HCT116 (cell line): ENCODE data around the gene IGFBPL1. TPM values are rescaled to one million over a fixed set of nuclear protein-coding genes. Genes with fewer than 3 reads are reported as not detected.

Source experiments
- ATAC-seq: fragments of 200-7000 bp; cut with Tn5 transposase; 2 replicates; pipeline ENCODE4 v1.9.1; 2020; ENCODE audit warnings: mild to moderate bottlenecking, moderate library complexity
- BruUV-seq: library from RNA; stranded (reverse); fragments of 400-500 nt; replicated peaks from 2 replicates; lab custom pipeline; 2021; lab: Mats Ljungman, UMichigan
- CTCF ChIA-PET: fragments of 300-600 bp; sonication (Branson Sonifier 250); formaldehyde crosslinking; loops from one replicate; lab custom pipeline; 2021; ENCODE audit warnings: antibody characterized with exemption; lab: Charles Lee
- POLR2A ChIA-PET: fragments of 300-600, 350-600 bp; sonication (Branson Sonifier 250); formaldehyde crosslinking; loops from one replicate; lab custom pipeline; 2021; ENCODE audit warnings: antibody characterized with exemption; lab: Charles Lee
- RAD21 ChIA-PET, 2 experiments: fragments of 300-600 bp; sonication (Branson Sonifier 250); formaldehyde crosslinking; loops; one replicate each; lab custom pipeline; 2023; ENCODE audit warnings: low total read pairs in 2 of 2; ENCODE audit not compliant: uncharacterized antibody in 2 of 2, unreplicated experiment in 2 of 2, low non-redundant PET in 1 of 2; lab: Charles Lee
- DNase-seq: peaks from one replicate; pipeline ENCODE4 v3.0.0-alpha.2; 2010; ENCODE audit warnings: low read depth, low spot score
- H2AFZ ChIP-seq: fragments of 200-600 bp; shearing (Covaris generic), sonication (generic); 2 replicates; pipeline ENCODE4 v1.6.1; 2017; ENCODE audit warnings: low read depth, mixed run types, mixed read lengths, antibody characterized with exemption, low read length; ENCODE audit not compliant: poor library complexity, severe bottlenecking
- H3K27ac ChIP-seq: 2 replicates; pipeline ENCODE4 v1.5.1; 2012; ENCODE audit warnings: low read depth, low read length
- H3K27me3 ChIP-seq: fragments of 200-600 bp; sonication (generic); 2 replicates; pipeline ENCODE4 v1.6.1; 2016; ENCODE audit warnings: mixed run types, low read length, mixed read lengths; ENCODE audit not compliant: insufficient read depth
- H3K36me3 ChIP-seq, 2 experiments: fragments of 200-500 bp in 1 of 2; fragments of 200-600 bp in 1 of 2; sonication (Bioruptor generic) in 1 of 2; sonication (generic) in 1 of 2; 2 replicates each; pipeline versions ENCODE4 v1.5.1 to v1.6.1; 2014 to 2016; ENCODE audit warnings: low read length in 2 of 2, inconsistent platforms in 1 of 2, mixed read lengths in 1 of 2, mixed run types in 1 of 2; ENCODE audit not compliant: insufficient read depth in 2 of 2, control insufficient read depth in 1 of 2
- H3K4me1 ChIP-seq, 2 experiments: fragments of 200-600 bp in 1 of 2; sonication (generic) in 1 of 2; 2 replicates each; pipeline versions ENCODE4 v1.5.1 to v1.6.1; 2012 to 2017; ENCODE audit warnings: low read length in 2 of 2, inconsistent platforms in 1 of 2, mild to moderate bottlenecking in 1 of 2, mixed read lengths in 1 of 2, mixed run types in 1 of 2, moderate library complexity in 1 of 2; ENCODE audit not compliant: insufficient read depth in 2 of 2, control insufficient read depth in 1 of 2
- H3K4me2 ChIP-seq: fragments of 200-600 bp; sonication (generic); 2 replicates; pipeline ENCODE4 v1.6.1; 2017; ENCODE audit warnings: mixed run types, low read length, mixed read lengths
- H3K4me3 ChIP-seq, 2 experiments: fragments of 200-600 bp in 1 of 2; sonication (generic) in 1 of 2; replicated peaks in 1 of 2; 2 replicates each; pipeline ENCODE4 v1.5.1; 2011 to 2016; ENCODE audit warnings: low read length in 2 of 2, control low read depth in 1 of 2, low read depth in 1 of 2, mild to moderate bottlenecking in 1 of 2, mixed read lengths in 1 of 2, mixed run types in 1 of 2
- H3K79me2 ChIP-seq: fragments of 200-600 bp; sonication (generic); 2 replicates; pipeline ENCODE4 v1.6.1; 2017; ENCODE audit warnings: mild to moderate bottlenecking, mixed run types, low read length, moderate library complexity, mixed read lengths; ENCODE audit not compliant: insufficient read depth
- H3K9ac ChIP-seq: fragments of 200-600 bp; sonication (generic); 2 replicates; pipeline ENCODE4 v1.6.1; 2016; ENCODE audit warnings: low read length, mixed read lengths
- H3K9me2 ChIP-seq: fragments of 200-600 bp; sonication (generic), shearing (Covaris generic); 2 replicates; pipeline ENCODE4 v1.6.1; 2017; ENCODE audit warnings: mixed run types, mild to moderate bottlenecking, moderate library complexity; ENCODE audit not compliant: insufficient read depth
- H3K9me3 ChIP-seq, 2 experiments: fragments of 200-500 bp in 1 of 2; fragments of 200-600 bp in 1 of 2; sonication (Bioruptor generic) in 1 of 2; sonication (generic) in 1 of 2; 2 replicates each; pipeline ENCODE4 v1.6.1; 2014 to 2017; ENCODE audit warnings: low read length in 2 of 2, mixed read lengths in 2 of 2, inconsistent platforms in 1 of 2, low read depth in 1 of 2, mild to moderate bottlenecking in 1 of 2, mixed run types in 1 of 2, moderate library complexity in 1 of 2; ENCODE audit not compliant: control insufficient read depth in 1 of 2, insufficient read depth in 1 of 2
- H4K20me1 ChIP-seq: fragments of 200-600 bp; sonication (generic), shearing (Covaris generic); 2 replicates; pipeline ENCODE4 v1.6.1; 2017; ENCODE audit warnings: mixed run types, mild to moderate bottlenecking, moderate library complexity; ENCODE audit not compliant: insufficient read depth
- ATF3 ChIP-seq: IDR thresholded peaks from 2 replicates; pipeline ENCODE4 v1.6.1; 2012
- CTCF ChIP-seq, 3 experiments: fragments of 200-600 bp in 1 of 3; sonication (generic) in 1 of 3; IDR thresholded peaks in 2 of 3; conservative IDR thresholded peaks in 1 of 3; 2 replicates each; pipeline ENCODE4 v1.5.1; 2012 to 2017; ENCODE audit warnings: low read depth in 2 of 3, low read length in 2 of 3, antibody characterized with exemption in 1 of 3, borderline replicate concordance in 1 of 3, control low read depth in 1 of 3, mild to moderate bottlenecking in 1 of 3, mixed read lengths in 1 of 3, mixed run types in 1 of 3, moderate library complexity in 1 of 3; ENCODE audit not compliant: insufficient read depth in 1 of 3
- EZH2 ChIP-seq: fragments of 200-600 bp; sonication (generic); IDR thresholded peaks from 2 replicates; pipeline ENCODE4 v1.6.1; 2017; ENCODE audit warnings: antibody characterized with exemption, mixed run types
- EZH2phosphoT487 ChIP-seq: fragments of 200-600 bp; IDR thresholded peaks from 2 replicates; pipeline ENCODE4 v1.6.1; 2018; ENCODE audit warnings: antibody characterized with exemption, borderline replicate concordance
- MAX ChIP-seq: IDR thresholded peaks from 2 replicates; pipeline ENCODE4 v1.6.1; 2012
- POLR2AphosphoS5 ChIP-seq: IDR thresholded peaks from 2 replicates; pipeline ENCODE4 v1.6.1; 2011; ENCODE audit warnings: mild to moderate bottlenecking, low read depth, low read length, moderate library complexity
- SIN3A ChIP-seq: IDR thresholded peaks from 2 replicates; pipeline ENCODE4 v1.6.1; 2012; ENCODE audit warnings: low read depth
- SRF ChIP-seq: IDR thresholded peaks from 2 replicates; pipeline ENCODE4 v1.6.1; 2012; ENCODE audit warnings: low read depth
- TCF7L2 ChIP-seq: IDR thresholded peaks from 2 replicates; pipeline ENCODE4 v1.7.0; 2011; ENCODE audit warnings: borderline replicate concordance, inconsistent platforms; ENCODE audit not compliant: insufficient read depth, insufficient read length; ENCODE audit errors: extremely low read depth
- ZFX ChIP-seq: fragments of 450-650 bp; IDR thresholded peaks from 2 replicates; pipeline ENCODE4 v1.6.1; 2017
- ZNF274 ChIP-seq: fragments of 200-500 bp; sonication (Bioruptor generic); IDR thresholded peaks from 2 replicates; pipeline ENCODE4 v1.6.1; 2014; ENCODE audit warnings: mild to moderate bottlenecking, low read depth, low read length, inconsistent platforms
- intact Hi-C: fragments of 100-400 bp; cut with micrococcal nuclease; formaldehyde crosslinking; loops from 2 replicates; pipeline ENCODE4 v1.10.0; 2022
- total RNA-seq: library from RNA; stranded (reverse); gene quantifications from one replicate; pipeline ENCODE4 v1.2.1, GENCODE V29; 2021; ENCODE audit not compliant: unreplicated experiment

Gene IGFBPL1
- total RNA-seq, 1 experiment from 2014 or later, result not detected

GRCh38 chr9:38439291-38439915 lies 15.1 kb upstream of the IGFBPL1 start:
- Histone ChIP-seq H2AFZ (no peak overlapping the region), H4K20me1 (no peaks in the 10 kb centered on the region), H3K36me3 (no peaks in the 10 kb centered on the region), H3K27me3 (no peaks in the 10 kb centered on the region), H3K4me1 (peaks cover 0 to 9% of the 10 kb centered on the region in 2 experiments; a peak in 1 of 4 replicates), H3K9me3 (peaks cover 0 to 8% of the 10 kb centered on the region in 2 experiments; a peak in 1 of 4 replicates), H3K4me3 (no peak overlapping the region), H3K4me2 (no peak overlapping the region), H3K9ac (no peak overlapping the region), H3K79me2 (no peaks in the 10 kb centered on the region), H3K9me2 (no peaks in the 10 kb centered on the region), H3K27ac (no peak overlapping the region)
- TF ChIP-seq EZH2 (no peak), EZH2phosphoT487 (no peak), ZNF274 (no peak), POLR2AphosphoS5 (no peak), ATF3 (no peak), SRF (no peak), TCF7L2 (no peak), MAX (no peak), SIN3A (no peak), ZFX (no peak), CTCF (IDR thresholded peaks at IDR 0.05 in 2 of 3, conservative IDR thresholded peaks at IDR 0.05 in 1 of 3; ENCODE audit: borderline replicate concordance in 1 of 3, insufficient read depth in 1 of 3, low read depth in 2 of 3, low read length in 2 of 3) (no peak)
- ChIA-PET RAD21 (no interaction called here), CTCF (no interaction called here), POLR2A (no interaction called here)
- intact Hi-C loops, result no loop called here
- no TSS peak for BruUV-seq
- no peak for ATAC-seq
- no peak for DNase-seq
